WTC11 (cell line): ENCODE measurements around the gene ADCY2. TPM values are rescaled to one million over a fixed set of nuclear protein-coding genes. Genes with fewer than 3 reads are reported as not detected.
A peak's percentile ranks its signal among the peaks of the same experiment; 100 is the strongest.

ENCODE experiments used
- ATAC-seq: fragments of 200-7000 bp; cut with Tn5 transposase; 2 replicates; pipeline ENCODE4 v1.10.0; 2021; ENCODE audit warnings: mild to moderate bottlenecking, moderate library complexity
- CTCF ChIA-PET: fragments of 300-600 bp; sonication (Branson Sonifier 250); formaldehyde crosslinking; loops from one replicate; lab custom pipeline; 2021; ENCODE audit warnings: antibody characterized with exemption; lab: Charles Lee
- POLR2A ChIA-PET: fragments of 350-600 bp; sonication (Branson Sonifier 250); formaldehyde crosslinking; loops from one replicate; lab custom pipeline; 2021; ENCODE audit warnings: antibody characterized with exemption; lab: Charles Lee
- DNase-seq: peaks from one replicate; pipeline ENCODE4 v3.0.0; 2021; ENCODE audit warnings: low spot score
- H3K27ac Mint-ChIP-seq: 2 replicates; pipeline ENCODE4 v1.8.0; 2021; ENCODE audit warnings: mixed read lengths
- H3K27me3 Mint-ChIP-seq: 2 replicates; pipeline ENCODE4 v1.8.0; 2021; ENCODE audit warnings: low read depth, mild to moderate bottlenecking, moderate library complexity, mixed read lengths
- H3K36me3 Mint-ChIP-seq: 2 replicates; pipeline ENCODE4 v1.8.0; 2021; ENCODE audit warnings: mixed read lengths
- H3K4me1 Mint-ChIP-seq: 2 replicates; pipeline ENCODE4 v1.8.0; 2022; ENCODE audit warnings: mixed read lengths
- H3K4me3 Mint-ChIP-seq: 2 replicates; pipeline ENCODE4 v1.8.0; 2021; ENCODE audit warnings: mild to moderate bottlenecking, moderate library complexity, mixed read lengths
- H3K9me3 Mint-ChIP-seq: 2 replicates; pipeline ENCODE4 v1.8.0; 2021; ENCODE audit warnings: mixed read lengths
- CREM ChIP-seq: sonication (generic); formaldehyde crosslinking; IDR thresholded peaks from 2 replicates; pipeline ENCODE4 v1.8.1; 2022; ENCODE audit warnings: mild to moderate bottlenecking, missing genetic modification reagents, moderate library complexity
- EMX1 ChIP-seq: fragments of 250-450 bp; sonication (Bioruptor Pico); IDR thresholded peaks from 2 replicates; pipeline ENCODE4 v1.8.0; 2021; ENCODE audit warnings: mild to moderate bottlenecking
- ESRRA ChIP-seq: sonication (generic); formaldehyde crosslinking; IDR thresholded peaks from 2 replicates; pipeline ENCODE4 v1.8.1; 2022; ENCODE audit warnings: mild to moderate bottlenecking, missing genetic modification reagents, borderline replicate concordance
- GTF2I ChIP-seq: fragments of 250-450 bp; sonication (Bioruptor Pico); conservative IDR thresholded peaks from 2 replicates; pipeline ENCODE4 v1.4.0; 2021; ENCODE audit warnings: mild to moderate bottlenecking
- IRF2 ChIP-seq: sonication (generic); formaldehyde crosslinking; IDR thresholded peaks from 2 replicates; pipeline ENCODE4 v1.8.0; 2022; ENCODE audit warnings: low read depth, missing genetic modification reagents, borderline replicate concordance
- MYBL2 ChIP-seq: sonication (generic); formaldehyde crosslinking; IDR thresholded peaks from 2 replicates; pipeline ENCODE4 v1.8.1; 2023; ENCODE audit warnings: mild to moderate bottlenecking, moderate library complexity, missing genetic modification reagents
- NFYB ChIP-seq: sonication (generic); formaldehyde crosslinking; conservative IDR thresholded peaks from 2 replicates; pipeline ENCODE4 v1.8.0; 2022; ENCODE audit warnings: low read depth, missing genetic modification reagents
- TCF7 ChIP-seq: sonication (generic); formaldehyde crosslinking; IDR thresholded peaks from 2 replicates; pipeline ENCODE4 v1.8.0; 2022; ENCODE audit warnings: mild to moderate bottlenecking, low read depth, missing genetic modification reagents, moderate library complexity
- total RNA-seq: library from RNA; stranded (reverse); gene quantifications from 3 replicates; pipeline ENCODE4 v1.2.3, GENCODE V29; 2021
- TF ChIP-seq, protein P1 (sequence below): sonication (generic); formaldehyde crosslinking; IDR thresholded peaks from 2 replicates; pipeline ENCODE4 v1.8.1; 2023; ENCODE audit warnings: mild to moderate bottlenecking, missing genetic modification reagents, borderline replicate concordance
- TF ChIP-seq, protein P2 (sequence below): sonication (generic); formaldehyde crosslinking; conservative IDR thresholded peaks from 2 replicates; pipeline ENCODE4 v1.8.1; 2023; ENCODE audit warnings: mild to moderate bottlenecking, low read depth, missing genetic modification reagents, moderate library complexity
- TF ChIP-seq, protein P3 (sequence below): sonication (generic); formaldehyde crosslinking; IDR thresholded peaks from 2 replicates; pipeline ENCODE4 v1.8.0; 2023; ENCODE audit warnings: mild to moderate bottlenecking, missing genetic modification reagents
- TF ChIP-seq, protein P4 (sequence below): sonication (generic); formaldehyde crosslinking; IDR thresholded peaks from 2 replicates; pipeline ENCODE4 v1.8.0; 2023; ENCODE audit warnings: missing genetic modification reagents
- TF ChIP-seq, protein P5 (sequence below): sonication (generic); formaldehyde crosslinking; IDR thresholded peaks from 2 replicates; pipeline ENCODE4 v1.8.1; 2022; ENCODE audit warnings: mild to moderate bottlenecking, moderate library complexity, missing genetic modification reagents
- TF ChIP-seq, protein P6 (sequence below): sonication (generic); formaldehyde crosslinking; IDR thresholded peaks from 2 replicates; pipeline ENCODE4 v1.8.1; 2023; ENCODE audit warnings: mild to moderate bottlenecking, missing genetic modification reagents, moderate library complexity

Gene ADCY2
- total RNA-seq, 1 experiment from 2014 or later: 142 TPM

DNA sequence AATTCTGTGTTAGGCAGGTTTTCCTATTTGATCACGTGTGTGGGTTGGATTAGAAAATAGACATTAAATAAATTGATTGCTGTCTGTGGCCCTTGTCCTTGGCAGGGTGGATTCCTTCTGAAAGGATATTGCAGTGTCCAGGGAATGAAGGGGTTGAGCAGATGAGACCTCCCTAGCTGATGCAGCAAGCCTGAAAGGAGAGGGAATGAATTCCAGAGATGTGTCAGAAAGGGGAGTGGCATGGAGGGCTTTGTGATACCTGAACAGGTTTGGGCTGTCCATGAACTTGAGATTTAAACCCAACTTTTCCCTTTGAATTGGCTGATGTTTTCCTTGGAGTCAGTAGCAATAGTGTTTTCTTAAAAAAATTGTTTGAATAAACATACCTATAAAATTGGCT, 66.8 kb downstream of the ADCY2 start (continued):
- TF ChIP-seq, protein P1, sequence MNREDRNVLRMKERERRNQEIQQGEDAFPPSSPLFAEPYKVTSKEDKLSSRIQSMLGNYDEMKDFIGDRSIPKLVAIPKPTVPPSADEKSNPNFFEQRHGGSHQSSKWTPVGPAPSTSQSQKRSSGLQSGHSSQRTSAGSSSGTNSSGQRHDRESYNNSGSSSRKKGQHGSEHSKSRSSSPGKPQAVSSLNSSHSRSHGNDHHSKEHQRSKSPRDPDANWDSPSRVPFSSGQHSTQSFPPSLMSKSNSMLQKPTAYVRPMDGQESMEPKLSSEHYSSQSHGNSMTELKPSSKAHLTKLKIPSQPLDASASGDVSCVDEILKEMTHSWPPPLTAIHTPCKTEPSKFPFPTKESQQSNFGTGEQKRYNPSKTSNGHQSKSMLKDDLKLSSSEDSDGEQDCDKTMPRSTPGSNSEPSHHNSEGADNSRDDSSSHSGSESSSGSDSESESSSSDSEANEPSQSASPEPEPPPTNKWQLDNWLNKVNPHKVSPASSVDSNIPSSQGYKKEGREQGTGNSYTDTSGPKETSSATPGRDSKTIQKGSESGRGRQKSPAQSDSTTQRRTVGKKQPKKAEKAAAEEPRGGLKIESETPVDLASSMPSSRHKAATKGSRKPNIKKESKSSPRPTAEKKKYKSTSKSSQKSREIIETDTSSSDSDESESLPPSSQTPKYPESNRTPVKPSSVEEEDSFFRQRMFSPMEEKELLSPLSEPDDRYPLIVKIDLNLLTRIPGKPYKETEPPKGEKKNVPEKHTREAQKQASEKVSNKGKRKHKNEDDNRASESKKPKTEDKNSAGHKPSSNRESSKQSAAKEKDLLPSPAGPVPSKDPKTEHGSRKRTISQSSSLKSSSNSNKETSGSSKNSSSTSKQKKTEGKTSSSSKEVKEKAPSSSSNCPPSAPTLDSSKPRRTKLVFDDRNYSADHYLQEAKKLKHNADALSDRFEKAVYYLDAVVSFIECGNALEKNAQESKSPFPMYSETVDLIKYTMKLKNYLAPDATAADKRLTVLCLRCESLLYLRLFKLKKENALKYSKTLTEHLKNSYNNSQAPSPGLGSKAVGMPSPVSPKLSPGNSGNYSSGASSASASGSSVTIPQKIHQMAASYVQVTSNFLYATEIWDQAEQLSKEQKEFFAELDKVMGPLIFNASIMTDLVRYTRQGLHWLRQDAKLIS (CRISPR knock-in tag): no peak
- TF ChIP-seq, protein P2, sequence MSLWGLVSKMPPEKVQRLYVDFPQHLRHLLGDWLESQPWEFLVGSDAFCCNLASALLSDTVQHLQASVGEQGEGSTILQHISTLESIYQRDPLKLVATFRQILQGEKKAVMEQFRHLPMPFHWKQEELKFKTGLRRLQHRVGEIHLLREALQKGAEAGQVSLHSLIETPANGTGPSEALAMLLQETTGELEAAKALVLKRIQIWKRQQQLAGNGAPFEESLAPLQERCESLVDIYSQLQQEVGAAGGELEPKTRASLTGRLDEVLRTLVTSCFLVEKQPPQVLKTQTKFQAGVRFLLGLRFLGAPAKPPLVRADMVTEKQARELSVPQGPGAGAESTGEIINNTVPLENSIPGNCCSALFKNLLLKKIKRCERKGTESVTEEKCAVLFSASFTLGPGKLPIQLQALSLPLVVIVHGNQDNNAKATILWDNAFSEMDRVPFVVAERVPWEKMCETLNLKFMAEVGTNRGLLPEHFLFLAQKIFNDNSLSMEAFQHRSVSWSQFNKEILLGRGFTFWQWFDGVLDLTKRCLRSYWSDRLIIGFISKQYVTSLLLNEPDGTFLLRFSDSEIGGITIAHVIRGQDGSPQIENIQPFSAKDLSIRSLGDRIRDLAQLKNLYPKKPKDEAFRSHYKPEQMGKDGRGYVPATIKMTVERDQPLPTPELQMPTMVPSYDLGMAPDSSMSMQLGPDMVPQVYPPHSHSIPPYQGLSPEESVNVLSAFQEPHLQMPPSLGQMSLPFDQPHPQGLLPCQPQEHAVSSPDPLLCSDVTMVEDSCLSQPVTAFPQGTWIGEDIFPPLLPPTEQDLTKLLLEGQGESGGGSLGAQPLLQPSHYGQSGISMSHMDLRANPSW (CRISPR knock-in tag): no peak
- no peak for TF ChIP-seq ESRRA (CRISPR knock-in tag)
- TF ChIP-seq EMX1 (CRISPR knock-in tag): no peak
- no peak for TF ChIP-seq MYBL2 (CRISPR knock-in tag)

DNA sequence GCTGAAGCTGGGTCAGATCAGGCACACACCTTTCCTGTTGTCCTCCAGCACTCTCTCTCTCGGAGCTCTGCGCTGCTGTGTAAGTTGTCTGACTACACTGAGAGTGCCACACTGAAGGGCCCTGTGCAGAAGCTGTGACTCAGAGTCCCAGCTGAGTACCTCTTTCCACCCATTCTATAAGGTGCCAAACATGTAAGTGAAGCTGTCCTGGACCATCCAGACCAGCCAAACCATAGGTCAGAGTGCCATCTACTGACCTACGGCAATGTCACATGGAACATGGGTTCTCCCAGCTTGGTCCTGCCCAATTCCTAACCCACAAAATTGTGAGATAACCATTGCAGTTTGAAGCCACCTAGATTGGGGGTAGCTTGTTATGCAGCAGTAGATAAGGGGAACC, 68.2 kb downstream of the ADCY2 start:
- ChIA-PET POLR2A (no interaction called here), CTCF (interaction anchor here (0.6 to 5.1 kb wide), 8 partner anchors 9 to 72 kb away, joined by 3 to 25 read pairs (median 5); partner anchors contain the start of gene ADCY2)
- Mint-ChIP-seq H3K36me3 (peaks cover 2% of the 10 kb centered on the region; the same call in 1 of the 2 replicates), H3K9me3 (no peaks in the 10 kb centered on the region), H3K27ac (peak overlapping the region; percentile 30), H3K4me3 (no peak overlapping the region), H3K27me3 (no peaks in the 10 kb centered on the region), H3K4me1 (peaks cover 83% of the 10 kb centered on the region)
- DNase-seq (no peak), ATAC-seq (peak; percentile 57)
- TF ChIP-seq NFYB (CRISPR knock-in tag) (no peak), GTF2I (no peak), IRF2 (CRISPR knock-in tag) (no peak), TCF7 (no peak)
- TF ChIP-seq, protein P3, sequence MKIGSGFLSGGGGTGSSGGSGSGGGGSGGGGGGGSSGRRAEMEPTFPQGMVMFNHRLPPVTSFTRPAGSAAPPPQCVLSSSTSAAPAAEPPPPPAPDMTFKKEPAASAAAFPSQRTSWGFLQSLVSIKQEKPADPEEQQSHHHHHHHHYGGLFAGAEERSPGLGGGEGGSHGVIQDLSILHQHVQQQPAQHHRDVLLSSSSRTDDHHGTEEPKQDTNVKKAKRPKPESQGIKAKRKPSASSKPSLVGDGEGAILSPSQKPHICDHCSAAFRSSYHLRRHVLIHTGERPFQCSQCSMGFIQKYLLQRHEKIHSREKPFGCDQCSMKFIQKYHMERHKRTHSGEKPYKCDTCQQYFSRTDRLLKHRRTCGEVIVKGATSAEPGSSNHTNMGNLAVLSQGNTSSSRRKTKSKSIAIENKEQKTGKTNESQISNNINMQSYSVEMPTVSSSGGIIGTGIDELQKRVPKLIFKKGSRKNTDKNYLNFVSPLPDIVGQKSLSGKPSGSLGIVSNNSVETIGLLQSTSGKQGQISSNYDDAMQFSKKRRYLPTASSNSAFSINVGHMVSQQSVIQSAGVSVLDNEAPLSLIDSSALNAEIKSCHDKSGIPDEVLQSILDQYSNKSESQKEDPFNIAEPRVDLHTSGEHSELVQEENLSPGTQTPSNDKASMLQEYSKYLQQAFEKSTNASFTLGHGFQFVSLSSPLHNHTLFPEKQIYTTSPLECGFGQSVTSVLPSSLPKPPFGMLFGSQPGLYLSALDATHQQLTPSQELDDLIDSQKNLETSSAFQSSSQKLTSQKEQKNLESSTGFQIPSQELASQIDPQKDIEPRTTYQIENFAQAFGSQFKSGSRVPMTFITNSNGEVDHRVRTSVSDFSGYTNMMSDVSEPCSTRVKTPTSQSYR (CRISPR knock-in tag): no peak
- TF ChIP-seq, protein P4, sequence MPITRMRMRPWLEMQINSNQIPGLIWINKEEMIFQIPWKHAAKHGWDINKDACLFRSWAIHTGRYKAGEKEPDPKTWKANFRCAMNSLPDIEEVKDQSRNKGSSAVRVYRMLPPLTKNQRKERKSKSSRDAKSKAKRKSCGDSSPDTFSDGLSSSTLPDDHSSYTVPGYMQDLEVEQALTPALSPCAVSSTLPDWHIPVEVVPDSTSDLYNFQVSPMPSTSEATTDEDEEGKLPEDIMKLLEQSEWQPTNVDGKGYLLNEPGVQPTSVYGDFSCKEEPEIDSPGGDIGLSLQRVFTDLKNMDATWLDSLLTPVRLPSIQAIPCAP (CRISPR knock-in tag): no peak
- TF ChIP-seq, protein P5, sequence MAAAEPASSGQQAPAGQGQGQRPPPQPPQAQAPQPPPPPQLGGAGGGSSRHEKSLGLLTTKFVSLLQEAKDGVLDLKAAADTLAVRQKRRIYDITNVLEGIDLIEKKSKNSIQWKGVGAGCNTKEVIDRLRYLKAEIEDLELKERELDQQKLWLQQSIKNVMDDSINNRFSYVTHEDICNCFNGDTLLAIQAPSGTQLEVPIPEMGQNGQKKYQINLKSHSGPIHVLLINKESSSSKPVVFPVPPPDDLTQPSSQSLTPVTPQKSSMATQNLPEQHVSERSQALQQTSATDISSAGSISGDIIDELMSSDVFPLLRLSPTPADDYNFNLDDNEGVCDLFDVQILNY (CRISPR knock-in tag): no peak

DNA sequence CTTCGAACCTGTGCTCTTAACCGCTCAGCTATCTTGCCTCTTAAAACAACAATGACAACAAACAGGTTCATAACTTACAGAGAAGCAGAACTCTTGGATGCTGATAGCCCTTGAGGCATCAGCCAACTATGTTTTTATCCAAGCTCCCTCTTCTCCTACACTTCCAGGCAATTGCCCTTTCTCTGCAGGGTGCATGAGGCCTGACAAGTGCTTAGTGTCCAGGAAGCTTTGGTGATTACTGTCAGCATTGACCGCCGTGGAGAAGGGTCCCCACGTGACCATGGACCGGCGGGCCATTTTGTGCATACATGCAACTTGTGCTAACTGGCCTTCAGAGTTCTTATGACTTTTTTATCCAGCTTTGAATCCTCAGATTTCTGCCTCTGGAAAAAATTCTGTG, 71.2 kb downstream of the ADCY2 start:
- Mint-ChIP-seq H3K4me3 (no peak overlapping the region), H3K9me3 (peaks cover 17% of the 10 kb centered on the region), H3K27me3 (no peaks in the 10 kb centered on the region), H3K36me3 (peaks cover 24% of the 10 kb centered on the region), H3K27ac (peak overlapping the region; percentile 48), H3K4me1 (peaks cover 66% of the 10 kb centered on the region)
- TF ChIP-seq CREM (CRISPR knock-in tag): no peak
- TF ChIP-seq, protein P6, sequence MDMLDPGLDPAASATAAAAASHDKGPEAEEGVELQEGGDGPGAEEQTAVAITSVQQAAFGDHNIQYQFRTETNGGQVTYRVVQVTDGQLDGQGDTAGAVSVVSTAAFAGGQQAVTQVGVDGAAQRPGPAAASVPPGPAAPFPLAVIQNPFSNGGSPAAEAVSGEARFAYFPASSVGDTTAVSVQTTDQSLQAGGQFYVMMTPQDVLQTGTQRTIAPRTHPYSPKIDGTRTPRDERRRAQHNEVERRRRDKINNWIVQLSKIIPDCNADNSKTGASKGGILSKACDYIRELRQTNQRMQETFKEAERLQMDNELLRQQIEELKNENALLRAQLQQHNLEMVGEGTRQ: peak; percentile 33; the same call in 1 of the 2 replicates
- ChIA-PET POLR2A (no interaction called here), CTCF (interaction anchor here (0.8 to 5.1 kb wide), 2 partner anchors 52 to 73 kb away, joined by 3 to 25 read pairs; no protein-coding TSS in a partner anchor)
- ATAC-seq: no peak
- no peak for DNase-seq
